Calu3 (cell line): ENCODE measurements around the gene CCDC158. TPM values are rescaled to one million over a fixed set of nuclear protein-coding genes. Genes with fewer than 3 reads are reported as not detected.
"Not testable (repeated sequence)": the region's sequence is repeated elsewhere in the genome, so short reads cannot be mapped to it uniquely, and the experiment has no call there.

Experiments
- BruUV-seq: library from RNA; stranded (reverse); fragments of 400-500 nt; replicated peaks from 2 replicates; lab custom pipeline; 2021; lab: Mats Ljungman, UMichigan
- CTCF ChIA-PET: fragments of 300-600 bp; sonication (Branson Sonifier 250); formaldehyde crosslinking; loops from one replicate; lab custom pipeline; 2022; ENCODE audit warnings: antibody characterized with exemption; lab: Charles Lee
- DNase-seq: peaks from one replicate; pipeline ENCODE4 v3.0.0; 2022
- H3K27ac Mint-ChIP-seq: one replicate; pipeline ENCODE4 v1.8.0; 2022; ENCODE audit warnings: mixed read lengths; ENCODE audit not compliant: unreplicated experiment
- H3K27me3 Mint-ChIP-seq: one replicate; pipeline ENCODE4 v1.8.0; 2022; ENCODE audit warnings: mixed read lengths; ENCODE audit not compliant: unreplicated experiment
- H3K36me3 Mint-ChIP-seq: one replicate; pipeline ENCODE4 v1.8.0; 2022; ENCODE audit warnings: mild to moderate bottlenecking, moderate library complexity, mixed read lengths; ENCODE audit not compliant: insufficient read depth, unreplicated experiment
- H3K4me1 Mint-ChIP-seq: one replicate; pipeline ENCODE4 v1.8.0; 2022; ENCODE audit warnings: mild to moderate bottlenecking, low read depth, mixed read lengths; ENCODE audit not compliant: unreplicated experiment
- H3K4me3 Mint-ChIP-seq: one replicate; pipeline ENCODE4 v1.8.0; 2022; ENCODE audit warnings: mild to moderate bottlenecking, low read depth, moderate library complexity, mixed read lengths; ENCODE audit not compliant: unreplicated experiment
- H3K9me3 Mint-ChIP-seq: one replicate; pipeline ENCODE4 v1.8.0; 2022; ENCODE audit warnings: low read depth, mixed read lengths; ENCODE audit not compliant: unreplicated experiment
- CTCF ChIP-seq: fragments of 200-600 bp; IDR thresholded peaks from one replicate; pipeline ENCODE4 v1.8.0; 2022; ENCODE audit warnings: antibody characterized with exemption; ENCODE audit not compliant: unreplicated experiment
- intact Hi-C: fragments of 100-400 bp; cut with micrococcal nuclease; formaldehyde crosslinking; loops from one replicate; pipeline ENCODE4 v1.10.0; 2022; ENCODE audit not compliant: unreplicated experiment
- total RNA-seq: library from RNA; stranded (reverse); gene quantifications from 2 replicates; pipeline ENCODE4 v1.2.3, GENCODE V29; 2022

Gene CCDC158
- total RNA-seq, 1 experiment from 2014 or later = not detected

- intact Hi-C loops = no loop called here
- CTCF ChIA-PET = no interaction called here
- no TSS peak for BruUV-seq
Measured at GRCh38 chr4:76459291-76459723, 38.4 kb upstream of the CCDC158 start.

GRCh38 chr4:76458825-76459224 is 37.9 kb upstream of the CCDC158 start:
- TF ChIP-seq CTCF = no peak
- intact Hi-C loops = no loop called here
- Mint-ChIP-seq H3K9me3 (peaks cover 8% of the 10 kb centered on the region), H3K27ac (no peak overlapping the region), H3K36me3 (no peaks in the 10 kb centered on the region), H3K4me3 (no peak overlapping the region), H3K4me1 (peaks cover 10% of the 10 kb centered on the region), H3K27me3 (no peaks in the 10 kb centered on the region)
- no TSS peak for BruUV-seq
- no peak for DNase-seq
- CTCF ChIA-PET = no interaction called here

More at GRCh38 chr4:76459291-76459723, 38.4 kb upstream of the CCDC158 start:
- TF ChIP-seq CTCF = no peak
- Mint-ChIP-seq H3K27me3 (no peaks in the 10 kb centered on the region), H3K36me3 (no peaks in the 10 kb centered on the region), H3K9me3 (peaks cover 8% of the 10 kb centered on the region), H3K4me1 (peaks cover 10% of the 10 kb centered on the region), H3K4me3 (no peak overlapping the region), H3K27ac (no peak overlapping the region)
- DNase-seq = no peak

GRCh38 chr4:76458297-76458696 is 37.4 kb upstream of the CCDC158 start:
- Mint-ChIP-seq H3K36me3 (no peaks in the 10 kb centered on the region), H3K27ac (no peak overlapping the region), H3K4me1 (peaks cover 10% of the 10 kb centered on the region), H3K27me3 (no peaks in the 10 kb centered on the region), H3K4me3 (no peak overlapping the region), H3K9me3 (peaks cover 7% of the 10 kb centered on the region)
- intact Hi-C loops = no loop called here
- DNase-seq = no peak
- BruUV-seq = no TSS peak
- CTCF ChIA-PET = no interaction called here
- TF ChIP-seq CTCF = no peak

GRCh38 chr4:76457885-76458284 is 36.9 kb upstream of the CCDC158 start:
- Mint-ChIP-seq H3K27me3 (no peaks in the 10 kb centered on the region), H3K27ac (no peak overlapping the region), H3K36me3 (no peaks in the 10 kb centered on the region), H3K4me3 (no peak overlapping the region), H3K9me3 (peaks cover 3% of the 10 kb centered on the region), H3K4me1 (peaks cover 10% of the 10 kb centered on the region)
- TF ChIP-seq CTCF = no peak
- intact Hi-C loops = no loop called here
- BruUV-seq = no TSS peak
- CTCF ChIA-PET = interaction anchor here (0.7 kb wide), 1 partner anchor 19 kb away, joined by 3 read pairs; no protein-coding TSS in a partner anchor
- peak; percentile 34 for DNase-seq

GRCh38 chr4:76454073-76454472 is 33.1 kb upstream of the CCDC158 start:
- H3K27ac Mint-ChIP-seq, H3K4me3 Mint-ChIP-seq, BruUV-seq, DNase-seq, H3K27me3 Mint-ChIP-seq, H3K9me3 Mint-ChIP-seq, CTCF ChIA-PET, H3K36me3 Mint-ChIP-seq: not testable (repeated sequence)
- peaks cover 36% of the 10 kb centered on the region for H3K4me1 Mint-ChIP-seq
- intact Hi-C loops = loop anchor here (5.0 kb wide), 1 partner anchor 33 kb away; no protein-coding TSS in a partner anchor
